Measurements from ENCODE around the gene TMBIM6.

- TF ChIP-seq CTCF (conservative IDR thresholded peaks at IDR 0.05; ENCODE audit: low read depth, low read length) (no peak), EZH2 (IDR thresholded peaks at IDR 0.05; ENCODE audit: low read length, unreplicated experiment) (no peak)
Observed at GRCh38 chr12:49796606-49797448, 55.5 kb downstream of the TMBIM6 start.

Data from PC-3 (cell line).